Measurements from ENCODE around the gene SCNN1B.

The SCNN1B gene

GRCh38 chr16:23320693-23321092 lies 18.6 kb downstream of the SCNN1B start:
- no peak for DNase-seq (ENCODE audit: low read depth in 2 of 2)

GRCh38 chr16:23321206-23321875 lies 19.2 kb downstream of the SCNN1B start:
- DNase-seq (ENCODE audit: low read depth in 2 of 2) = no peak

- DNase-seq (ENCODE audit: low read depth in 2 of 2) = no peak
Observed at GRCh38 chr16:23323224-23324030, 21.3 kb downstream of the SCNN1B start.

GRCh38 chr16:23324727-23325126 lies 22.6 kb downstream of the SCNN1B start:
- no peak for DNase-seq (ENCODE audit: low read depth in 2 of 2)

GRCh38 chr16:23327836-23328235 lies 25.7 kb downstream of the SCNN1B start:
- DNase-seq (ENCODE audit: low read depth in 2 of 2) = no peak

- DNase-seq (ENCODE audit: low read depth in 2 of 2) = no peak
Observed at GRCh38 chr16:23330161-23330560, 28.1 kb downstream of the SCNN1B start.

GRCh38 chr16:23330583-23331249 lies 28.6 kb downstream of the SCNN1B start:
- no peak for DNase-seq (ENCODE audit: low read depth in 2 of 2)

GRCh38 chr16:23333034-23333579 lies 31.0 kb downstream of the SCNN1B start:
- no peak for DNase-seq (ENCODE audit: low read depth in 2 of 2)

GRCh38 chr16:23333831-23334456 lies 31.8 kb downstream of the SCNN1B start:
- no peak for DNase-seq (ENCODE audit: low read depth in 2 of 2)

GRCh38 chr16:23334457-23334853 lies 32.4 kb downstream of the SCNN1B start:
- no peak for DNase-seq (ENCODE audit: low read depth in 2 of 2)

- DNase-seq (ENCODE audit: low read depth in 2 of 2) = no peak
Observed at GRCh38 chr16:23334950-23335349, 32.8 kb downstream of the SCNN1B start.

GRCh38 chr16:23337836-23338550 lies 35.9 kb downstream of the SCNN1B start:
- DNase-seq (ENCODE audit: low read depth in 2 of 2) = no peak

- no peak for DNase-seq (ENCODE audit: low read depth in 2 of 2)
Observed at GRCh38 chr16:23339787-23340186, 37.7 kb downstream of the SCNN1B start.

GRCh38 chr16:23342083-23342640 lies 40.1 kb downstream of the SCNN1B start:
- no peak for DNase-seq (ENCODE audit: low read depth in 2 of 2)

- no peak for DNase-seq (ENCODE audit: low read depth in 2 of 2)
Observed at GRCh38 chr16:23343643-23344612, 41.8 kb downstream of the SCNN1B start.

GRCh38 chr16:23345237-23345636 lies 43.1 kb downstream of the SCNN1B start:
- DNase-seq (ENCODE audit: low read depth in 2 of 2) = no peak

- DNase-seq (ENCODE audit: low read depth in 2 of 2) = no peak
Observed at GRCh38 chr16:23348579-23349469, 46.7 kb downstream of the SCNN1B start.

- DNase-seq (ENCODE audit: low read depth in 2 of 2) = no peak
Observed at GRCh38 chr16:23351360-23351759, 49.3 kb downstream of the SCNN1B start.

GRCh38 chr16:23353440-23353839 lies 51.3 kb downstream of the SCNN1B start:
- DNase-seq (ENCODE audit: low read depth in 2 of 2) = no peak
